Cardiac atrium fibroblast (primary cell): ENCODE measurements around the gene ANKRD13B. TPM values are rescaled to one million over a fixed set of nuclear protein-coding genes. Genes with fewer than 3 reads are reported as not detected.

ENCODE experiments used
- total RNA-seq: library from RNA; depleted of rRNA; stranded (reverse); fragments of >200 nt; gene quantifications from 2 replicates; pipeline ENCODE4 v1.2.3, GENCODE V29; 2015

ANKRD13B gene
- total RNA-seq: 5.8 and 13.4 TPM in 2 replicates

DNA sequence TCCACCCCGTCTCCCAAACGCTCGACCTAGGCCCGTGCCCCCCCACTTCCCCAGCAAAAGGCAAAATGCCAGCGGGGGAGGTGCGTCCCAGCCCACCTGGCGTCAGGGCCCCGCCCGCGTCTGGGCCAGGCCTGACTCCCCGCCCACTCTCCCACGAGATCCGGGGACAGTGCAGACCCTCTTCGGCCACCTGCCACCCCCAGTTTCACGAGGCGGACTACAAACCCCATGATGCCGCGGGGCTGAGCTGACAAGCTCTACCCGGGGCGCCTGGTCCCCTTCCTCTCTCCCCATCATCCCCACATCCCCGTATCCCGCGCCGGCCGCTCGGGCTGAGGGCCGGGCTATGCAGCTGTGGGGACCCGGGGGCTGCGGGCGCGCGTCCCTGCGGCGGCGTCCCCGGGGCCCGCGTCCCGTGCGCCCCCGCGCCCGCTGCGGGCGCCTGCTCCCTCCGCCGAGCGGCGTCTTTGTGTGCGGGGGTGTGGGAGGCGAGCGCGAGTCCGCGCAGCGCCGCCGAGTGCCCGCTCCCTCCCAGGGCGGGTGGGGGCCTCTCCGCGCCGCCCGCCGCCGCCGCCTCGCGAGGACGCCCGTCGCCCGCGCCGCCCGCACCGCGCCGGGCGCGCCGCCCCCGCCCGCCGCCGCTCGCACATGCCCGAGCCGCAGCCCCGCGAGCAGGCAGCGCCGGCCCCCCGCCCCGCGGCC lies at the start of gene ANKRD13B:
TSS of gene ANKRD13B (plus strand) at position 283 of the 702 bp plus-strand sequence. CDS start 490 bp downstream, outside the sequence.

DNA sequence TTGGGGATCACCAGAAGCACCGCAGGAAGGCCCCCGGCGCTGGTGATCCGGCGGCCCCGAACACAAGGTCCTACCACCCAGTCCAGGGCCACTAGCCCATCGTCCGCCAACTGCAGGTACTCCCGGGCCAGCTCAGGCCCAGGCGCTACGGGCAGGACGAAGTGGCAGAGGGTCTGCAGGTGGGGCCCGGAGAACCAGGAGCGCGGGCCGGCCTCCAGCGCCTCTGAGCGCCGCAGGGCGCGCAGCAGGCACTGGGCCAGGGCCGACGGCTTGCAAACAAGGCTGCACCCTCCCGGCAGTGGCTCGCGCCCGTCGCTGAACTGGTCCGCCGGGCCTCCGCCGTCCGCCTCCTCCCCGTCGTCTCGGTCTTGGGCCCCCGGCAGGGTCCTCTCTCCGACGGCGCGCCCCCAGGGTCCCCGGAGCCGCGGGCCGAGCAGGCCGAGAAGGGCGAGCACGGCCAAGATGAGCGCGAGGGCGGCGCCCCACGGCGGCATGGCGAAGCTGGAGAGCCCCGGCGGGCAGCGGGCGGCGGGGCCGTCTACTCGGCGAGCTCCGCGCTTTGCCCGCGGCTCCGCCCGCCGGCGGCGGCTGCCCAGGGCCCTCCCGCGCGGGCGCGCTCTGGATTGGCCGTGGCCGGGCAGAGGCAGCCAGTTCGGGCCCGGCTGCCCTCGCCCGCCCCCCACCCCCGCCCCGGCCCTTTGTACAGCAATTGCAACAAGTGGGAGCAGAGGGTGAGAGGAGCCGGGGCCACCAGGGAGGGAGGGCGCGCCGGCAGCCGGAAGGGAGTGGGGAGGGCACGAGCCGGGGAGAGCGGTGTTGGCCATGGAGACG lies 26.2 kb upstream of the ANKRD13B start, which contains the start of gene ABHD15:
TSS of gene ABHD15 (minus strand) at position 565 of the 831 bp plus-strand sequence. CDS start at position 494, 71 bp downstream.

DNA sequence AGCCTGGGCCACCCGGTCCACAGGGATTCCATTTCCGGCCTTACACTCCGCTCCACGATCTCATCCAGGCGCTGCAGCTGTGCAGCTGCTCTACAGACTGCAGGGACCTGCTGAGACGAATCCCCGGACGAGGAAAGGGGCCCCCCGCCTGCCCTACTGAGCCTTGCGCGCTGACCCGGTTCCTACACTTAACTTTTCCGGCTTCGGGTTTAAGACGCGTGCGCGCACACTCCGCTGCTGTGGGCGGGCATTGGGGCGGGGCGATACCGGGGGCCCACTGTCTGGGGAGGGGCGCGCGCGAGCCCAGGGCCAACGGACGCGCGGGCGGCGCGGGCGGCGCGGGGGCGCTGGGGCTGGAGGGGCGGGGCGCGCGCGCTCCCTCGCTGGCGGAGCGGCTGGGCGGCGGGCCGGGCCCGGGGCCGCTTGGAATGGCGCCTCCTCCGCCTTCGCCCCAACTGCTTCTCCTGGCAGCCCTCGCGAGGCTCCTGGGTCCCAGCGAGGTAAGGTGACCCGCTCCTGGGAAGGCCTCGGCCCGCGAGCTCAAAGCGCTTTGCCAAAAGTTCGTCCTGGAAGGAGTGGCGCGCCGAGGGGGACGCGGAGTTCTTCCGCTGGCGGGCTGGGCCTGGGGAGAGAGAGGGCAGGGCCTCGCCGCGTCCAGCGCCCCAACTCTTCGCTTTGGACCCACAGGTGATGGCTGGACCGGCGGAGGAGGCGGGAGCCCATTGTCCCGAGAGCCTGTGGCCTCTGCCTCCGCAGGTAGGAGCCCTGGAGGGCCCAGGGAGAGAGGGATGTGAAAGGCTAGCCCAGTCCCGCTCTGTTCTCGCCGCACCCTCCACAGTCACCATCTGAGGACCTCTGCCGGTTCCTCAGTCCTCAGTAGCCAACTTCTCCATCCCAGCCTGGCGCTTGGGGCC lies 24.3 kb upstream of the ANKRD13B start, which contains the start of gene TP53I13:
TSS of gene TP53I13 (plus strand) at position 371 of the 914 bp plus-strand sequence. CDS start at position 429, 58 bp downstream.

DNA sequence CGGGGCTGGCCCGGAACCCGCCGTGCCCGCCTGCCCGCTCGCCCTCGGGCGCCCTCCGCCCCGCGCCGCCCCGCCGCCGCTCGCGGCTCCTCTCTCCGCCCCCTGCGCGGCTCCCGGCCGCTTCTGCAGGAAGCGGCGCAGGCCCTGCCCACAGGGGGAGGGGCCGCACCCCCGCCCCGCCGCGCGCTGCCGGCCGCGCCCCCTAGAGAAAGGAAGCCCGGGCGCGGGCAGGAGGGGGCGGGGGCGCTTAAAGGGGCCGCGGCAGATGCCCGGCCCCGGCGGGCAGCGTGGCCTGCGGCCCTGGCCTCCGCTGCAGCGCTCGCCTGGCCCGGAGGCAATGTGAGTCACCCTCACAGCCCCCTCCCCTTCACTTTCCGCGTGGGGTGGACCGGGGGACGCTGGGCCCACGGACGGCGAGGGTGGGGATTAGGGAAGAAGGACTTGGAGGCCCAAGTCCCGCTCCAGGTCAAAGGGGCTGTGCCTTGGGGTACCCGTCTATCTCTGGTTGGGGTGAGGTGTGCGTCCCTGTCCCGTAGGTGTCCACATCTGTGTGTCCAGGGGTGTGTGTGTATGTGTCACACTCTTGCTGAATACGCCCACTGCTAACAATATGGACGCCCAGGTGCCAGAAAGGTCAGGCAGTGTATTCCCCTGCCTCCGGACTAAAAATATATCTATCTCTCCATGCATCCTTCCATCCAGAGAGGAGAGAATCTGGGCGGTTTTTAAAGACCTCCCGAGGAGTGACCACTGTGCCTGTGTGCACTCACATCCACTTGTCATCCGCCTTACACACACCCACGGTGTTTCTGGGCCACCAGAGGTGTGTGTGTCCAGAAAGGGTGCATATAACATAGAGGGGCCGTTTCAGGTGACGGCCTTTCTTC lies 3.2 kb upstream of the ANKRD13B start, which contains the start of gene GIT1:
TSS of gene GIT1 (minus strand) at position 125 of the 887 bp plus-strand sequence. CDS start 270 bp downstream, outside the sequence.

DNA sequence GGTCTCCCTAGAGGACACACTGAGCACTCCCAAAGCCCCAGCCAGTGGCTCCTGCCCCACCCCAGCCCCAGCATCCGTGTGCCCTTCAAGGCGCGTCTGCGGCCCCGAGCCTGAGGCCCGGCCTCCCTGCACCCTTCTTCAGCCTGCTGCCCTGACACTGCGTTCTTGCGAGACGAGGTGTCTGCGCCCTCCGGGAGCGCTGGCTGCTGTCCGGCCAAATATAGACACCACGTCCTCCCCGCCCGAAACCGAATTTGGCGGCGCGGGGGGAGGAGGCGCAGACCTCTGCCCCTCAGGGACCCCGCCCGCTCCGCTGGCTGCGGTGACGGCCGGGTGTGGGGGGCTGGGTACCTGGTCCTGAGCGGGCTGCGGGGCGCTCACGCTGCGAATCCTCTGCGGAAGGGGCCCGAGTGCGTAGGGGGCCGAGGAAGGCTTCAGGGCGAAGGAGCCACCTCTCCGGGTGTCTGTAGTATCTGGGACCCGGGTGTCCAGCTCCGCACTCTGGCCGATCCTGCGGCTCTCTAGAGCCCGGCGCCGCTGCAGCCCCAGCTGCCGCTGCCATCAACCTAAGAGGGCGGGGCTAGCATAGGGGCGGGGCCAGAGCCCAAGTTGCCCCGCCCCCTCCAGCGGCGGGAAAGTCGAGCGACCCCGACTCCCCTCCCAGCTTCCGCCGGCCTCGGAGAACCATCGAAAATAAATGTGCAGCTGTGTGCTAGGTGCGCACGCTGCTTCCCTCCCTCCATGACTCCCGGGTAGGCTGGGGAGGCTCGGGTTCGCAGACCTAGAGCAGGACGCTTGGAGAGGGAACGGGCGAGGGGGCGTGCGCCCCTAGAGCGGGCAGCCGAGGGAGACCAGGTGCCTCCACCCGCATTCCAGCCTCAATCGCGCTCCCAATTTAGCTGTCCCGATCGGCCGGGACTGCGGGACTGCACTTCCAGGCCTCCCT lies 29.7 kb downstream of the ANKRD13B start, which contains the start of gene CORO6:
TSS of gene CORO6 (minus strand) at position 576 of the 946 bp plus-strand sequence. CDS start 1,491 bp downstream, outside the sequence.

Other genes with a start within 250 kb of the ANKRD13B start
- 28.2 and 37.4 TPM in 2 replicates for gene TAOK1, start 202.8 kb upstream of the ANKRD13B start, total RNA-seq
- 6.7 and 6.8 TPM in 2 replicates for gene ABHD15, start 26.1 kb upstream of the ANKRD13B start, total RNA-seq
- gene TP53I13, start 24.4 kb upstream of the ANKRD13B start, total RNA-seq: 76.8 and 78.2 TPM in 2 replicates
- gene GIT1, start 3.5 kb upstream of the ANKRD13B start, total RNA-seq: 17.8 and 35.4 TPM in 2 replicates
- gene CORO6, start 29.8 kb downstream of the ANKRD13B start, total RNA-seq: 4.7 and 5.1 TPM in 2 replicates